ENCODE measurements around the gene LPP.
A peak's percentile ranks its signal among the peaks of the same experiment; 100 is the strongest.

LPP gene

DNA sequence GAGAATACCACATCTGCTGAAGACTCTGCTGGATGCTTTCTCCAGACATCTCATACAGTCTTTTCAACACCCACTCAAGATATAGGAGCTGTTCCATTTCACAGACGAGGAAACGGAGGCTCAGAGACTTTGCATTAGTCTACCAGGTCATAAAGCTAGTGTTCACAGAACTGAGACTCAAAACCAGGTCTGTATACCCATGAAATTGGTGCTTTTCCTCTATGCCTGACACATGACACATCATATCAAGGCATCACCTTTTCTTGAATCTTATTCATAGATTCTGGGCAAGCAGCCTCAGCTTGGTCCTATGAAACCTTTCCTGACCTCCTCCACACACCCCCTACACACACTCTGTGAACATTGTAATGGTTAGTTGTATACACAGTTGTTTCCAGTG, 101.2 kb downstream of the LPP start:
- H3K4me3 Mint-ChIP-seq: no peak overlapping the region
- peak; percentile 22 for DNase-seq (ENCODE audit: low spot score)

DNA sequence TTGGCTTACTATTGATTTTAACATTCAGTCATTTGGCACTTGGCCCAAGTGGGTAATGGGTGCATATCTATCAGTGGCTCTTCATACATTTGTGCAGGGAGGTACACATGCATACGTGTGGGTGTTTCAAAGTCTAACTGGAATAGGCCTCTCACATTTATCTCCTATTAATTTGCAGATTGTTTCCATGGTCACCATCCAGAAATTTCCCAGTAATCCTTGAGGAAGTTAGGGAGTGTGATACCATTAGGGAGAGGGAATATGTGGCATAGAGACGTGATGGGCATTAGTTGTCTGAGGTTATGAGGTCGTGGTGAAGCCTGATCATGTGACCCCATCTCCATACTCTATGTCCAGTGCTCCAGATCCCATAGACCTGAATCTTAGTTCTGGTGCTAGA, 102.8 kb downstream of the LPP start:
- peaks cover 16% of the 10 kb centered on the region for H3K9me3 Mint-ChIP-seq
- H3K27me3 Mint-ChIP-seq (ENCODE audit: low read depth): no peaks in the 10 kb centered on the region
- H3K36me3 Mint-ChIP-seq (ENCODE audit: low read depth): peaks cover 28% of the 10 kb centered on the region
- H3K27ac Mint-ChIP-seq: no peak overlapping the region
- no peak for DNase-seq (ENCODE audit: low spot score)
- peaks cover 40% of the 10 kb centered on the region for H3K4me1 Mint-ChIP-seq (ENCODE audit: low read depth)
- no peak overlapping the region for H3K4me3 Mint-ChIP-seq

More for the DNA sequence above, 101.2 kb downstream of the LPP start:
- H3K9me3 Mint-ChIP-seq: peaks cover 16% of the 10 kb centered on the region
- no peaks in the 10 kb centered on the region for H3K27me3 Mint-ChIP-seq (ENCODE audit: low read depth)
- peaks cover 42% of the 10 kb centered on the region for H3K4me1 Mint-ChIP-seq (ENCODE audit: low read depth)
- H3K27ac Mint-ChIP-seq: no peak overlapping the region
- peaks cover 31% of the 10 kb centered on the region for H3K36me3 Mint-ChIP-seq (ENCODE audit: low read depth)

DNA sequence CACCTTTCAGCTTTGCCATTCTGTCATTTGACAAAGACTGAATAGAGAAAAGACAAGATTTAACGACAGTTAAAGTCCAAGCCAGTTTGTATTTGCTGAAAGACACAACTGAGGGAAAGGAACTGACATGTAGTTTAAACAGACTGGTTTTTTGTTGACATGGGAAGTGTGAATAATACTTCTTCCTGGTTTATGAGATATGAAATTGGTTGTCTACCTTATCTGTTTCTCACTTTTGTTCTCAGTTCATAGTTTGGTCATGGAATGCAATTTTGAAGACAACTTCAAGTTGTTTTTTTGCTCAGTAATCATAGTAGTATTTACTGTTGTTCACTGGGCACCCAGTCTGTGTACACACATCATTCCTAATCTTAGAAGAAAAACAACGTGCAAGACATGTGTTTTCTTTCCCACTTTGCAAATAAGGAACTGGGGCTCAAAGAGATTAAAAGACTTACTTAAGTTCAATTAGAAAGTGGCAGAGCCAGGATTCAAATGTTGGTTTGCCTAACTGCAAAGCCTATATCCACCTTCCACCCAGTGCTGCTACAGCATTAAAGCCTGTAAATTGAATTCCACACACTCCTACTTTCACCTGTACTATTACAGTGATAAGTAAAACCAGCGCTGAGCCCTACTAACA, 103.5 kb downstream of the LPP start:
- Mint-ChIP-seq H3K27ac (no peak overlapping the region), H3K4me1 (ENCODE audit: low read depth) (peaks cover 42% of the 10 kb centered on the region), H3K9me3 (peaks cover 12% of the 10 kb centered on the region), H3K36me3 (ENCODE audit: low read depth) (peaks cover 24% of the 10 kb centered on the region), H3K27me3 (ENCODE audit: low read depth) (no peaks in the 10 kb centered on the region), H3K4me3 (no peak overlapping the region)
- no peak for DNase-seq (ENCODE audit: low spot score)

DNA sequence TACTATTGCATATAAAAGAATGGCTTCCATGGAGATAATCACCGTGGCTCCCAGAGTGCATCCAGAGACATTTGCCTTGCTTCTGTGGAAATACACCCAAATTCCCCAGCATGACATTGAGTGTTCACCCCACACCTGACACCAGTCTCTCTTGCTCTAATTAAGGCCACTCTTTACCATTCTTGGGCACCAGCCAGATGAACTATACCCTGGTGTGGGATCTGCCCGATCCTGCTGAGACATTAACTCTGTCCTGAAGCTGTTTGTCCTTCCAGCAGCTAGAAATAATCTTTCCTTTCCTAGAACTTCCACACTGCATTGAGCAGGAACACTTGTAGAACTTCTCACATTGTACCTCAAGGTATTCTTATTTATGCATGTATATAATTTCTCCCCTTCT, 105.2 kb downstream of the LPP start:
- no peaks in the 10 kb centered on the region for H3K9me3 Mint-ChIP-seq
- peaks cover 13% of the 10 kb centered on the region for H3K36me3 Mint-ChIP-seq (ENCODE audit: low read depth)
- no peaks in the 10 kb centered on the region for H3K27me3 Mint-ChIP-seq (ENCODE audit: low read depth)
- H3K4me3 Mint-ChIP-seq: no peak overlapping the region
- H3K27ac Mint-ChIP-seq: no peak overlapping the region
- peaks cover 29% of the 10 kb centered on the region for H3K4me1 Mint-ChIP-seq (ENCODE audit: low read depth)
- no peak for DNase-seq (ENCODE audit: low spot score)

DNA sequence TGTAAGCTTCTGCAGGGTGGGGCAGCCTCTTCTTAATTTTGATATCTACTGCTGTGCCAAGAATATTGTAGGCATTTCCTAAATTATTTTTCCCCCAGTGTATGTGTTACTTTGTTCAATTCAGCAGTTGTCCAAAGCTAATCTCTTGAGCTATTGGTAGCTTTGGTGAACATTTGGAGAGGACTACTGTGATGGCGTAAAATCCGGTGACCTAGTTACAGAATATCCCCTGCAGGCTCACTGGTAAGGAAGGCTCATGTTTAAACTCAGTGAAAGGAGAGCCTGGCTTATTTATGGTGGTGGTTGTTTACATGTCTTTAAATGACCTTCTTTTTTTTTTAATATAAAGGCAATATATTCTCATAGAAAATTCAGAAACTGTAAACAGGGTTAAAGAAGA, 105.6 kb downstream of the LPP start:
- H3K4me3 Mint-ChIP-seq: no peak overlapping the region

DNA sequence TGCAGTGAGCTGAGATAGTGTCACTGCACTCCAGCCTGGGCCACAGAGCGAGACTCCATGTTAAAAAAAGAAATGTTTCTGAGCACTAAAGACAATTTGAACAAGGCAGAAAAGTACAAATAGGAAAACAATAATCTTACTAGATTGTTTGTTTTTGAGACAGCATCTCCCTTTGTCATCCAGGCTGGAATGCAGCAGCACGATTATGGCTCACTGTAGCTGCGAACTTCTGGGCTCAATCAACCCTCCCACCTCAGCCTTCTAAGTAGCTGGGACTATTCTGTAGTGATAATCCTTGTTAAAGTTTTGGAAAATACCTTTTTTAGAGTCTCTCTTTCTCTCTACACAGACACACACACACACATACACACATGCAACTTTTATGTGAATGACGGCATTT, 107.1 kb downstream of the LPP start:
- H3K27me3 Mint-ChIP-seq (ENCODE audit: low read depth): no peaks in the 10 kb centered on the region
- peaks cover 9% of the 10 kb centered on the region for H3K36me3 Mint-ChIP-seq (ENCODE audit: low read depth)
- no peak overlapping the region for H3K4me3 Mint-ChIP-seq
- no peaks in the 10 kb centered on the region for H3K9me3 Mint-ChIP-seq
- H3K4me1 Mint-ChIP-seq (ENCODE audit: low read depth): peaks cover 18% of the 10 kb centered on the region
- H3K27ac Mint-ChIP-seq: no peak overlapping the region
- no peak for DNase-seq (ENCODE audit: low spot score)

More for the DNA sequence above, 105.6 kb downstream of the LPP start:
- DNase-seq (ENCODE audit: low spot score): no peak
- Mint-ChIP-seq H3K27me3 (ENCODE audit: low read depth) (no peaks in the 10 kb centered on the region), H3K4me1 (ENCODE audit: low read depth) (peaks cover 25% of the 10 kb centered on the region), H3K27ac (no peak overlapping the region), H3K9me3 (no peaks in the 10 kb centered on the region), H3K36me3 (ENCODE audit: low read depth) (peaks cover 9% of the 10 kb centered on the region)

DNA sequence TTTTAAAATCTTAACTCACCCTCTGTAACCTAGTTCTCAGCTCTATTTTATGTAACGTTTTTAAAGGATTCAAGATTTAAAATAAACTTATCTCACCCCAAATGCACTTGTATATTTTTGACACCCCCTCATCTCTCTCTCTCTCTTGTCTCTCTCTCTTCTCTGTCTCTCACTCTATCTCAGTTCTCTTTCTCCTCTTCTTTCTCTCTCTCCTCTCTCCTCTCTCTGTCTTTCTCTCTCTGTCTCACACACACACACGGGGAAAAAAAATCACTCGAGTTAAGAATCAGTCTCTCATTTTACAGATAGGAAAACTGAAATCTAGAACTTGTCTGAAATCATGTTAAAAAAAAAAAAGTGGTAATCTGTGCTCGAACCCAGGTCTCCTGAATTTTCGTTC, 108.5 kb downstream of the LPP start:
- H3K4me1 Mint-ChIP-seq (ENCODE audit: low read depth): peaks cover 7% of the 10 kb centered on the region
- H3K27me3 Mint-ChIP-seq (ENCODE audit: low read depth): no peaks in the 10 kb centered on the region
- H3K27ac Mint-ChIP-seq: no peak overlapping the region
- no peak overlapping the region for H3K4me3 Mint-ChIP-seq
- DNase-seq (ENCODE audit: low spot score): no peak
- H3K36me3 Mint-ChIP-seq (ENCODE audit: low read depth): peaks cover 9% of the 10 kb centered on the region
- no peaks in the 10 kb centered on the region for H3K9me3 Mint-ChIP-seq

DNA sequence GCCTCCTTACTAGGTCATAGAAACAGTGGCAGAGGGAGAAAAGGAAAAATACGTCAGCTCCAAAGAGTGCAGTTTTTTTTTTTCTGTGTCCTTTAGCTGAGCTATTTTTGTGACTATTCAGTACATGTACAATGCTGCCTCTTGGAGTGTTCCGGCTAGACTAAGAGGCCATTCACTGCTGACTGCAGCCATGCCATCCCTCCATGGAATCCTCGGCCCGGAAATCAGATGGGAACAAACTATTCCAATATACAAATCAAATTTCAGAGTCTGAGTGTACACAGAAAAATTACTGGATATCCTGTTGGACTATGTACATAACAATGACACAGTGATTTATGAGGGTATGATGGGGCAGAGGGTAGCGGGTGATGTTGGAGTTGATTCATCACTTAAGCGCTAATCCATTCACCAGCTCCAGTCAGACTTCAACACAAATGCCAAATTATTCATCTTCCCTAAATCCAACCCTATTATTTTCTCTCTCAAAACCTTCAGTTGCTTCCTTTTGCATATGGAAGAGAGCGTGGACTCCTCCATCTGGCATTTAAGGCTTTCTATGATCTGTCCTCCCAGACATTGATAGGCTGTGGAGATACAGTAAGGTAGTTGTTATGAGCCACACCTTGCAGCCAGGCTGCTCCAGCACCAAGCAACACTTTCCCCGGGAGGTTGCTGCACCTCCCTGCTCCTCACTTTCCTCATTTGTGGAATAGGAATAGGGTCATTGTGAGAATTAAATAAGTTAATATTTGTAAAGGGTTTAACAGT, 109.1 kb downstream of the LPP start:
- peaks cover 9% of the 10 kb centered on the region for H3K36me3 Mint-ChIP-seq (ENCODE audit: low read depth)

DNA sequence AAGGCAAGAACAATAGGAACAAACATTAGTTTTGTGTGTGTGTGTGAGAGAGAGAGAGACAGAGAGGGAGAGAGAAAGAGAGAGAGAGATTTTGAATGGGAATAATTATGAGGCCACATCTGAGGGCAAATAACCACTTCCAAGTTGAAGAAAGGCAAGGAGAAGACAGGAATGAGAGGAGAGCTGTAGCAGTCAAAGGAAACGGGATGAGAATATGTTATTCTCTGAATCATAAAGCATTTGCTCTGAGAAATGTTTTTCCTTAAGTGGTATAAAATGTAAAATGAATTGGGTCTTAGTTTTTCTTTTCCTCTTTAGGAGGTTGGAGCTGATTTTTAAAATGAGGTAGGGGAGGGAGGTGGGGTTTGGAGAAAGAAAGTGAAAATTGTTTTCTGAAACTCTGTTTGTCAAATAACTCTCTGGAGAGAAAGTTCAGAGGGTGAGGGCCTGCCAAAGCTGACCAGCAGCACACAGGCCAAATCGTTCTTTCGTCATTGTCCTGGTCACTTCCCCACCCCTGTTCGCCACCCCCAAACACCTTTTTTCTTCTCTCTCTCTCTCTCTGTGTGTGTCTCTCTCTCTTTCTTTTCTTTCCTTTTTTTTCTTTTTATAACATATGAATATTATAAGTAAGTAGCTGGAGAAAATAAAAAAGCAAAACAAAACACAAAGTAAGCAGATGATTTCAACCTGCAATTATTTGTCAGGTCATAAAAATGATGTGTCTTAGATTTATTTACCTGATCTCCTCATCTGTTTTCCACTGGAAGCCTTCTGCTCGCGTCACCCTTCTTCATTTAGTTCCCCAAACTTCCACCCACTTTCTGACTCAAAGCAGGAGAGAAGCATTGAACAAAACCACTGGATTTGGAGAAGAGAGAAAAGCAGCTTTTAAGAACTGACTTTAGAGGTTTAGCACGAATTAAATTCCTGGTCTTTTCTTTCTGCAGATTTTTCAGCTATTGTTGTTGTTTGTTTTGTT, 110.6 kb downstream of the LPP start:
- H3K36me3 Mint-ChIP-seq (ENCODE audit: low read depth): peaks cover 5% of the 10 kb centered on the region
- H3K27me3 Mint-ChIP-seq (ENCODE audit: low read depth): no peaks in the 10 kb centered on the region
- no peak overlapping the region for H3K27ac Mint-ChIP-seq
- no peak for DNase-seq (ENCODE audit: low spot score)
- H3K9me3 Mint-ChIP-seq: no peaks in the 10 kb centered on the region
- peaks cover 6% of the 10 kb centered on the region for H3K4me1 Mint-ChIP-seq (ENCODE audit: low read depth)
- H3K4me3 Mint-ChIP-seq: no peak overlapping the region

More for the DNA sequence above, 109.1 kb downstream of the LPP start:
- Mint-ChIP-seq H3K9me3 (no peaks in the 10 kb centered on the region), H3K4me1 (ENCODE audit: low read depth) (peaks cover 4% of the 10 kb centered on the region), H3K27me3 (ENCODE audit: low read depth) (no peaks in the 10 kb centered on the region), H3K27ac (no peak overlapping the region), H3K4me3 (no peak overlapping the region)
- no peak for DNase-seq (ENCODE audit: low spot score)

DNA sequence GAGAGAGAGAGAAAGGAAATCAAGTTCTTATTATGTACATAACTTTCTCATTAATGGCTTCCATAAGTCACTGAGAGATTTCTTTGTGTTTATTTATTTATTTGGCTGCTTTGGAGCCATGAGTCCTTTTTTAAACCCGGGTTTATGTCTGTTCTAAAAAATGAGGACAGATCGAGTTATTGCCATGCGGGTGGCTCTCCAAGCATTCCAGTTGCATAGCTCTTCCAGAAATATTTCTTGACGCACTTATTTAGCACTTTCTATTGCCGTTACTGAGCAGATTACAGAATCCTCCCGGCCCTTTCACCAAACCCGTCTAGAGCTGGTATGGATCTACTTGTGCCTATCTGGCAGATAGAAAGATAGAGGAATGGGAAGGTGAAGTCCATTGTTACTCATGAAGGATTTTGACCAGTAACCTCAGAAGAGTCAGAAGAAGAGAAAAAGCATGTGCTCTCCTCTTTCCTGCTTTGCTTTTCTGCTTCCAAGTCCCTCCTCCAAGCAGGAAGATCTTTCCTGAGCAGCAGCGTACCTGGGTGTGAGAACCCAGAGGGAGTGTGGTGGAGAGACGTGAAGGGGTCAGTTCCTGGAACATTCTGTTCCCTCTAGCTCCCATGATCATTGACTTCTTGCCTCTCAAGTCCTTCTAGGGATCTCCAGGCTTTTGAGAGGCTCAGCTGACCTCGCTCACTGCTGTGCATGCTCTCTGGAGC, 112.8 kb downstream of the LPP start:
- Mint-ChIP-seq H3K4me3 (no peak overlapping the region), H3K36me3 (ENCODE audit: low read depth) (peaks cover 10% of the 10 kb centered on the region), H3K27me3 (ENCODE audit: low read depth) (no peaks in the 10 kb centered on the region), H3K27ac (no peak overlapping the region), H3K4me1 (ENCODE audit: low read depth) (peaks cover 14% of the 10 kb centered on the region), H3K9me3 (no peaks in the 10 kb centered on the region)
- no peak for DNase-seq (ENCODE audit: low spot score)

DNA sequence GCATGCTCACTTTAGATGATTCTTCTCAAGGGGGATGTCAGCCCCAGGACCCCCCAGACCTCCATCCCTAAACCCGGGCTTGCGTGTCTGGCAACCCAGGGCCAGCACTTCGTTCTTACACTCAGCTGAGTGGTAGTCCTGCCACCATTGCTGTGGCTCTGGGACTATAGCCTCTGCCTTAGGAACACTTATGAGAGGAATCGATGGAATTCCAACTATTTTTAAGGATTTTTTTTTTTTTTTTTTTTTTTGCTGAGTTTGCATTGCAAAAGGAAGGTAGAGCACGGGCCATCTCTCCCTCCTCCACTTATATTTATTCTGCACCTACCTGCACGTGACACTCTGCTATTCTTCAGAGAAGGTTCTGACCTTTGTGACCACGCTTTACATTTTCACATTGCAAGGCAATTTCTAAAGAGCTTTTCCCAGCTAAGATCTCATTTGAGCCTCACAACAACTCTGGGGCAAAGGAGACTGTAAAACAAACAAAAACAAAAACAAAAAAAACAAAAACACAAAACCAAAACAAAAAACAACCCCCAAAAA, 113.9 kb downstream of the LPP start:
- no peaks in the 10 kb centered on the region for H3K9me3 Mint-ChIP-seq
- DNase-seq (ENCODE audit: low spot score): no peak
- peaks cover 16% of the 10 kb centered on the region for H3K4me1 Mint-ChIP-seq (ENCODE audit: low read depth)
- no peak overlapping the region for H3K27ac Mint-ChIP-seq
- no peak overlapping the region for H3K4me3 Mint-ChIP-seq
- H3K36me3 Mint-ChIP-seq (ENCODE audit: low read depth): peaks cover 17% of the 10 kb centered on the region
- no peaks in the 10 kb centered on the region for H3K27me3 Mint-ChIP-seq (ENCODE audit: low read depth)

DNA sequence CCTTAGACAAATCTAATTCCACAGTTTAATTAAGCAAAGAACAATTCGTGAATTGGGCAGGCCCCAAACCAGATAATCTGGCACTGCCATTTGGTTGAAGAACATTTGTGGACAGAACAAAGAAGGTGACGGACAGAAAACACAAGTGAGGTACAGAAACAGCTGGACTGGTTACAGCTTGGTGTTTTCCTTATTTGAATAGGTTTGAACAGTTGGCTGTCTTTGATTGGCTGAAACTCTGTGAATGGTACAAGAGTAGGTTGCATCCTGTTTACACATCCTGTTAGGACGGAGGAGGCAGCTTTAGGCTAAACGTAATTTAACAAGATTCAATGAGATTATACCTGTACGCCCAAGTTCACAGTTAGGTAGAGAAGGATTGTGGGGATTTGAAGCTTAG, 114.4 kb downstream of the LPP start:
- no peak overlapping the region for H3K4me3 Mint-ChIP-seq
- H3K27me3 Mint-ChIP-seq (ENCODE audit: low read depth): no peaks in the 10 kb centered on the region
- H3K27ac Mint-ChIP-seq: no peak overlapping the region
- DNase-seq (ENCODE audit: low spot score): no peak
- H3K36me3 Mint-ChIP-seq (ENCODE audit: low read depth): peaks cover 18% of the 10 kb centered on the region
- peaks cover 16% of the 10 kb centered on the region for H3K4me1 Mint-ChIP-seq (ENCODE audit: low read depth)
- H3K9me3 Mint-ChIP-seq: no peaks in the 10 kb centered on the region

DNA sequence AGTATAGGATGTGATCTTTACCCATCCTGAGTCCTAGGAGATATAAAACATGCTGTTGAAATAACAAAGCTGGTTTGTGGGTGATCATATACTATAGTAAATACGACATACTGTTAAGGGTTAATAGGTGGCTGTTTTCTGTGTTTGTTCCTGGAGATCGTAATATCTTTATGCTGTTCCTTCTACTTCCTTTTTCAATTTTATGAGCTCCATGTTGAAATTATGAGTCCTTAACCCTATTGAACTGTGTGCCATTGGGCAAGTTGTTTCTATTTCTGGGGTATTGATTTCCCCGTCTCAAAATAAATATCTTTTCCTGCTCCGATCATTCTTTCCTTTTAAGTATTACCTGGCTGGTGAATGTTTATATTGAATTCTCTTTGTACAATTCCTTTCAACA, 115.1 kb downstream of the LPP start:
- Mint-ChIP-seq H3K27me3 (ENCODE audit: low read depth) (no peaks in the 10 kb centered on the region), H3K27ac (no peak overlapping the region), H3K4me1 (ENCODE audit: low read depth) (peaks cover 16% of the 10 kb centered on the region), H3K36me3 (ENCODE audit: low read depth) (peaks cover 18% of the 10 kb centered on the region), H3K4me3 (no peak overlapping the region), H3K9me3 (no peaks in the 10 kb centered on the region)
- no peak for DNase-seq (ENCODE audit: low spot score)
